Measurements from ENCODE around the gene OCIAD1. TPM values are rescaled to one million over a fixed set of nuclear protein-coding genes. Genes with fewer than 3 reads are reported as not detected.
"Not testable (repeated sequence)": the region's sequence is repeated elsewhere in the genome, so short reads cannot be mapped to it uniquely, and the experiment has no call there.

OCIAD1 gene
- total RNA-seq, 4 donors from 2014 or later: 63.3 to 97.7 (median 77.8) TPM

DNA sequence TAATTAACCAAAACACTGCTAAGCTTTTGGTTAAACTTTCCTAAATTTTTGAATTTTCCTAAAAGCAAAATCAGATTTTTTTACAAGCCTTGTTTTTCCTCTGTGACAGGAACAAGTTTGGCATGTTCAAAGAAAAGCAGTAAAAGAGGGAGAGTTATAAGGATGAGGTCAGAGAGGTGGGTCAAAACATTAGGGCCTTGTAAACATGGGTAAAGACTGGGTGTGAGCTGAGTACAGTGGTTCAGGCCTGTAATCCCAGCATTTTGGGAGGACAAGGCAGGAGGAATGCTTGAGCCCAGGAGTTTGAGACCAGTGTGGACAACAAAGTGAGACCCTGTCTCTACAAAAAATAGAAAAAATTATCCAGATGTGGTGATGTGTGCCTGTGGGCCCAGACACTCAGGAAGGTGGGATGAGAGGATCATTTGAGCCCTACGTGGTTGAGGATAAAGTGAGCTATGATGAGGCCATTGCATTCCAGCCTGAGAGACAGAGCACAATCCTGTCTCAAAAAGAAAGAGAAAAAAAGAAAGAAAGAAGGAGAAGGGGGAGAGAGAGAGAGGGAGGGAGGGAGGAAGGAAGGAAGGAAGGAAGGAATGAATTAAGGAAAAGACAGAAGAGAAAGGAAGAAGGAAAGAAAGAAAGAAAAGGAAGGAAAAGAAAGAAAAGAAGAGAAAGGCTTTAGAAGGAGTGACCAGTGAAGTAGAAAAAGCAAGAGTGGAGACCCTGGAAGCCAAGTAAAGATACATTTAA lies 33.8 kb upstream of the OCIAD1 start:
- intact Hi-C loops (cut with DNase I): no loop called here
- Histone ChIP-seq H3K4me3 (no peak overlapping the region), H3K9me3 (no peaks in the 10 kb centered on the region), H3K4me1 (peaks cover 2 to 14% (median 9%) of the 10 kb centered on the region in 3 donors), H3K27me3 (no peaks in the 10 kb centered on the region), H3K27ac (no peak overlapping the region), H3K36me3 (no peaks in the 10 kb centered on the region)
- 60 to 68% methylated on average over 1 of the region's 1 CpG for WGBS, 2 donors
- no peak for DNase-seq
- no peak for TF ChIP-seq POLR2A (IDR thresholded peaks at IDR 0.05)
- TF ChIP-seq, protein P1, sequence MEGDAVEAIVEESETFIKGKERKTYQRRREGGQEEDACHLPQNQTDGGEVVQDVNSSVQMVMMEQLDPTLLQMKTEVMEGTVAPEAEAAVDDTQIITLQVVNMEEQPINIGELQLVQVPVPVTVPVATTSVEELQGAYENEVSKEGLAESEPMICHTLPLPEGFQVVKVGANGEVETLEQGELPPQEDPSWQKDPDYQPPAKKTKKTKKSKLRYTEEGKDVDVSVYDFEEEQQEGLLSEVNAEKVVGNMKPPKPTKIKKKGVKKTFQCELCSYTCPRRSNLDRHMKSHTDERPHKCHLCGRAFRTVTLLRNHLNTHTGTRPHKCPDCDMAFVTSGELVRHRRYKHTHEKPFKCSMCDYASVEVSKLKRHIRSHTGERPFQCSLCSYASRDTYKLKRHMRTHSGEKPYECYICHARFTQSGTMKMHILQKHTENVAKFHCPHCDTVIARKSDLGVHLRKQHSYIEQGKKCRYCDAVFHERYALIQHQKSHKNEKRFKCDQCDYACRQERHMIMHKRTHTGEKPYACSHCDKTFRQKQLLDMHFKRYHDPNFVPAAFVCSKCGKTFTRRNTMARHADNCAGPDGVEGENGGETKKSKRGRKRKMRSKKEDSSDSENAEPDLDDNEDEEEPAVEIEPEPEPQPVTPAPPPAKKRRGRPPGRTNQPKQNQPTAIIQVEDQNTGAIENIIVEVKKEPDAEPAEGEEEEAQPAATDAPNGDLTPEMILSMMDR (IDR thresholded peaks at IDR 0.05): no peak

DNA sequence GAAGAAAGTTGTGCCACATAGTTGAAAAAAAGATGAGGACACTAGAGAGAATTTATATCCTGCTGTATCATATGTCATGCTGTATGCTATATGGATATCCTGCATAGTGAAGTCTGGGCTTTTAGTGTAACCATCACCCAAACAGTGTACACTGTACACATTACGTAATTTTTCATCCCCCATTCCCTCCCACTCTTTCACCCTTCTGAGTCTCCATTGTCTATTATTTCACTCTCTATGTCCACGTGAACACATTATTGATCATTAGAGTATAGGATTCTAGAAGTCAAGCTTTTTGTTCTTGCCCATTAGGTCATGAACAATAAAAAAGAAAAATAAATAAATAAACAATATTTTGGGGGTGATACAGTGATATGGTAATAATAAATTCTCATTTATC lies 32.8 kb upstream of the OCIAD1 start:
- Histone ChIP-seq H3K9me3 (no peaks in the 10 kb centered on the region), H3K27me3 (no peaks in the 10 kb centered on the region), H3K4me1 (peaks cover 5 to 20% (median 9%) of the 10 kb centered on the region in 3 donors), H3K4me3 (no peak overlapping the region), H3K27ac (no peak overlapping the region), H3K36me3 (no peaks in the 10 kb centered on the region)
- intact Hi-C loops (cut with DNase I): no loop called here
- TF ChIP-seq, protein P1 (IDR thresholded peaks at IDR 0.05): no peak
- no peak for TF ChIP-seq POLR2A (IDR thresholded peaks at IDR 0.05)
- DNase-seq: no peak
- WGBS, 2 donors: 89 to 92% methylated on average over 2 of the region's 2 CpGs

DNA sequence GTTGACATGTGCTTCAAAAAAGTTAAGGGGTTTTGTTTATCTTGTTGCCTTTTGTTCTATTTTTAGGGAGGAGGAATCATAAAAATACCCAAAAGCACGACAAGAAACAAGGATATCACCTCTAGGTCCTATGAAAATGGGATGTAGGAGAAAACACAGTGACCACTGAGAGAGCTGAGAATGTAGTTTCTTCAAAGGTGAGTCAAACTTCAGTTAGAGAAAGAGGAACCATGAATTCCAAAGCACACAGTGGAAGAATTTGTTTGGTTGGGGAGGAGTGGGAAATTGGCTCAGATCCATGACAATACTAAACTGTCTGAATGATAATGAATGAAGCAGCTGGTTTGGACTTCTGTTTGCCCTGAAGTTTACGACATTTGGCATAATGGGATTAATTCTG lies 31.7 kb upstream of the OCIAD1 start:
- Histone ChIP-seq H3K27ac (no peak overlapping the region), H3K36me3 (no peaks in the 10 kb centered on the region), H3K4me3 (no peak overlapping the region), H3K4me1 (peaks cover 5 to 20% (median 9%) of the 10 kb centered on the region in 3 donors), H3K9me3 (no peaks in the 10 kb centered on the region), H3K27me3 (no peaks in the 10 kb centered on the region)
- 51 to 58% methylated on average over 2 of the region's 2 CpGs for WGBS, 2 donors
- TF ChIP-seq, protein P1 (IDR thresholded peaks at IDR 0.05): no peak
- no peak for TF ChIP-seq POLR2A (IDR thresholded peaks at IDR 0.05)
- no peak for DNase-seq
- intact Hi-C loops (cut with DNase I): no loop called here

DNA sequence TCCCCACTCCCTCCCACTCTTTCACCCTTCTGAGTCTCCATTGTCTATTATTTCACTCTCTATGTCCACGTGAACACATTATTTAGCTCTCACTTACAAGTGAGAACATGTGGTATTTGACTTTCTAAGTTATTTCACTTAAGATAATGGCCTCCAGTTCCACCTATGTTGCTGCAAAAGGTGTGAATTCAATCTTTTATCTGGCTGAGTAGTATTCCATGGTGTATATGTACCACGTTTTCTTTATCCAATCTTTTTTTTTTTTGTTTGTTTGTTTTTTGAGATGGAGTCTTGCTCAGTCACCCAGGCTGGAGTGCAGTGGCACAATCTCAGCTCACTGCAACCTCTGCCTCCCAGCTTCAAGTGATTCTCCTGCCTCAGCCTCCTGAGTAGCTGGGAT lies 30.7 kb upstream of the OCIAD1 start:
- H3K9me3 ChIP-seq; H3K36me3 ChIP-seq; H3K4me3 ChIP-seq; H3K27me3 ChIP-seq; intact Hi-C loops (cut with DNase I); DNase-seq; H3K27ac ChIP-seq: not testable (repeated sequence)
- WGBS, 2 donors: 67 to 71% methylated on average over 2 of the region's 2 CpGs
- H3K4me1 ChIP-seq: peaks cover 5 to 20% (median 9%) of the 10 kb centered on the region in 3 donors

DNA sequence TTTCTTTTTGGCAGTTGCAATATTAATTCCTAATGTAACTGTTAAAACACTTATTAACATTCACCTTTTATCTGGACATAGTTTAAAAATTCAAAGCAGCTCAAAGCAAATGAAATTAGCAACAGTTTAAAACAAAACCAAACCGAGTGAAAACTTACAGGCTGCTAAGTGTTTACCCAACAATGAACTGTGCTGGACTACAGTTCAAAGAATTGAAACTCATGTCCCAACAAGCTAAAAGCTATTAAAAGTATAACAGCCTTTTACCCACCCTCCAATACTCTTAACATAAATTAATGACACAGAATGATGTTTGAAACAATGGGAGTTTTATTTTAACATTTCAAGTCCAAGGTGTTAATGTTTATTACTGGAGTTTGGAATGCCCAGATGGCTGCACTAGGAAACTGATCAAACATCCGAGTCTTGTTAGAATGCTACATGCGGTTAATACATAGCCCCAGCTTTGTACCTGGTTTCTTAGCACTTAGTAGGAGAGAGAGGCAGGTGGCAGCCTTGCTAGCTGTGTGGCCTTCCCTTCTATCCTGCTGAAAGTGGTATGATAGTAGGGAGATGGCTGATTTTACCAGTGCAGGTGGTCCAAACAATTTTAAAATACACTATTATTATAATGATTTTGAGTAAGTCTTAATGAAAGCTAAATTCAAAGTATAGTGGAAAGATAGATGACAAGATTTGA lies 29.7 kb upstream of the OCIAD1 start:
- Histone ChIP-seq H3K36me3 (no peaks in the 10 kb centered on the region), H3K9me3 (no peaks in the 10 kb centered on the region), H3K27me3 (no peaks in the 10 kb centered on the region), H3K4me1 (peaks cover 5 to 20% (median 9%) of the 10 kb centered on the region in 3 donors), H3K27ac (peak overlapping the region in 2 of 4 donors; percentile 3 to 4), H3K4me3 (no peak overlapping the region)
- no peak for DNase-seq
- TF ChIP-seq, protein P1 (IDR thresholded peaks at IDR 0.05): no peak
- no peak for TF ChIP-seq POLR2A (IDR thresholded peaks at IDR 0.05)
- WGBS, 2 donors: 46 to 48% methylated on average over 3 of the region's 3 CpGs
- intact Hi-C loops (cut with DNase I): no loop called here
